Measurements from ENCODE around the gene NHS.

The NHS gene

DNA sequence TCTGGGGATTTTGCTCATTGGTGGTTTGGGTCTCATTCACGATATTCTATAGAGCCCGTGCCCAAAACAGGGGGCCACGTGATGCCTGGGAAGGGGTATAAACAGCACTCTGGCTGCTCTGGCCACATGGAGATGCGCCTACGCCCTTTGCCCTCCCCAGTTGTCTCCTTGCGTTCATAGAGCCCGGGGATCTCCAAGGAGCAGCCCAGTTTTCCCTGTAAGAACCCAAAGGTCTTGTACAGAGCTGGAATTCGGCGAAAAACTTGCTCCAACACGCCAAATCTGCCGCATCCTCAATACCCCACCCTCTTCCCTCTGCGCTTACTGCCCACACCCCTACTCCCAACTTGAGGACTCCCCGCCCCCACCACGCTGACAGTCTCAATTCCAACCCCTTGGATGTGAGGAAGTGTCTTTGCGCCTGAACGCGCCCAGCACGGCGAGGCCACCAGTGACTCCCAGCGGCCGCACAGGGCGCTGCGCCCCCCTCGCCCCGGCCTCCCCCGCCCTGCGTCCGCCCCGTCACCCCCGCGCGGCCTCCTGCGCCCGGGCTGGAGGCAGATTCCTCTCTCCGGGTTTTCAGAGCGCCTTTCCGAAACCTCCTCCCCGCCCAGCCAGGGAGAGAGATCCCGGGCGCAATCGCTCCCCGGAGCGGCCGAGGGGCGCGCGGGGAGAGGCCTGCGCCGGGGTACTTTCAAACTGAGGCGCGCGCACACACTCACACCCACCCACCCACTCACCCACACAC, at the start of gene NHS:
Gene NHS, plus strand, starts transcription at position 582 of the 748 bp plus-strand sequence. CDS start 558 bp downstream, outside the sequence.
- DNase-seq = no peak

- DNase-seq = no peak
Observed at GRCh38 chrX:17328837-17329236, 46.2 kb upstream of the NHS start.

- no peak for DNase-seq
Observed at GRCh38 chrX:17336377-17336776, 38.6 kb upstream of the NHS start.

DNA sequence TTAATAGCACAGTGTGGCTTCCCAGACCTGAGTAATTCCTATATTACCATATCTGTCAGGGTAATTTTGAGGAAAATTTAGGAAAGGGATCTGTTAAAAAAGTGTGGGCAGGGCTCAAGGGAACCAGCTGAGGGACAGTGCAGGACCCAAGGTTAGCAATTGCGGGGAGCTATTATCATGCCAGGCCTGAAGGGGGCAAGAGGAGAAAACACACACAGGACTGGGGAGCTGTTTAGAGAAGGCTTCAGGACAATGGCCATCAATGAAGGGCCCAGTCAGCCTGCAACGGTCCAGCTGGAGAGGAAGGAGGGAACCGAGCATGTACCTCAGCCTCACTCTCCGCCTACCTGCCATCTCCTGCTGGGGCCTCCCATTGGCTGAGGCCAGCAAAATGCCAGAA, 19.0 kb upstream of the NHS start:
- DNase-seq = no peak

DNA sequence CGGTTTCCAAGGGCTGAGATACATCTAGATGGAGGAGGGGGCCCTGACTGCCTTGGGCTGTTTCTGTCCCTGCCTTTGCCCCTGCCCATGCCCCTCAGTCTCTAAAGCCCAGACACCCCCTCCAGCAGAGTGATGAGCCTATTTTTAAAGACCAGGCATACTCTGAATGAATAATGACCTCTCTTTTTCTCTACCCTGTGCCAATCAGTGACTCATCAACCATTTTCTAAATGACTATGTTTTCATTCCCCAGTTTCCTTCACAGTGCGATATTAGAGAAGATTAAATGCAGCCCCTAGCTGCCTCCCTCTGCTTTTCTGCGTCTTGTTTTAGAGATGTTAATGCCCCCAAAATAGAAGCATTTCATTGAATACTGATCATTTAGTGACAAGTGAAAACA, 15.5 kb upstream of the NHS start:
- no peak for DNase-seq

- peak in 1 of 2 experiments; percentile 0 for DNase-seq
Observed at GRCh38 chrX:17361620-17362019, 13.4 kb upstream of the NHS start.

DNA sequence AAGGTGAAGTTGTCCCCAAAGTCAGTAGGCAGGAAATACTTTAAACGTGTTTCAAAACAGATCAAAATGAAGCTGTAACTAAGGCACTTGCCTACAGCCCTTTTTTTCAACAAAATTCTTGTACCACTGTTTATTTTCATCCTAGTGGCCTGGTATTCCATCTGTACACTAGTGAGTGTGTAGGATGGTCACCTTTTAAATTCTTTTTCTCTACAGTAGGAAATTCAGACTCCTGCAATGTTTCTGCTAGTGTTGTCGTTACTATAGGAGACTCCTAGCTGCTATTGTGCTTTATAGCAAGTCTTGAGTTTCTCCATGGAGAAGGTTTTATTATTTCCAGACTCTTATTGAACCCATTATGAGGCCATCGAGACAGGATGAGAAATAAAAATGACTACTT, 7.0 kb upstream of the NHS start:
- DNase-seq = no peak

DNA sequence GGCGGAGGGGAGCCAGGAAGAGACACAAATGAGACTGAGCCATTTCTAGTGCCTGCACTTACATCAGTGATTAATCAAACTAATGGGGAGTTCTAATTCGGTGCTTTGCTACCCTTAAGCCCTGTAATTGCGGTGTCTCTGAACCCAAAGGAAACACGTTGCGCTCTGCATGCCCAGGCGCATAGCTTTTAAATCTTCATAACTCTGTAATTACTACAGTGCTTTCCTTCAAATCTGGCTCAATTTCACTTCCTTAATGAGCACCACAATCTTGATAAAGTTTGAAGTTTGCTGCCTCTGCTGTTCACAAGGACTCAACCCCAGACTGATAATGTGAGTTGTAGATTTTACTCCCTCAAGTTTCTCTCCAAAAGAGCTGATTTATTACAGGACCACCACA, 5.7 kb upstream of the NHS start:
- no peak for DNase-seq

GRCh38 chrX:17370191-17370590, 4.8 kb upstream of the NHS start:
- no peak for DNase-seq

DNA sequence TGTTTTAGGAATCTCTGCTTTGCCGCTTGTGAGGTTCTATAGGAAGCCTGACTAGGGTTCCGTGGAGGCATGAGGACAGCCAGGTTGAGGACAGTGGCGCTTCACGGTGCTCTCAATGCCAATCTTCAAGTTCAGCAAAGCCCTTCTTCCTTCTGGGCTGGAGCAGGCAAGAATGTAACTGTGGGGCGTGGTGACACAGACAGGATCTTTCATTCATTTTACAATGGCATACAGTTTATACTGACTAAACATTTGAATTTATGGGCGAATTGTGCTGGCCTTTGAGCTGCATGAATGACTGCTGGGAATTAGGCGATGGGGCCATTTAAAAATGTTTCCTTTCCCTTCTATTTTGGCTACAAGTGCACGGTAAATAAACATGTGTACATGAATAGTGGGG, 2.9 kb upstream of the NHS start:
- DNase-seq = no peak

DNA sequence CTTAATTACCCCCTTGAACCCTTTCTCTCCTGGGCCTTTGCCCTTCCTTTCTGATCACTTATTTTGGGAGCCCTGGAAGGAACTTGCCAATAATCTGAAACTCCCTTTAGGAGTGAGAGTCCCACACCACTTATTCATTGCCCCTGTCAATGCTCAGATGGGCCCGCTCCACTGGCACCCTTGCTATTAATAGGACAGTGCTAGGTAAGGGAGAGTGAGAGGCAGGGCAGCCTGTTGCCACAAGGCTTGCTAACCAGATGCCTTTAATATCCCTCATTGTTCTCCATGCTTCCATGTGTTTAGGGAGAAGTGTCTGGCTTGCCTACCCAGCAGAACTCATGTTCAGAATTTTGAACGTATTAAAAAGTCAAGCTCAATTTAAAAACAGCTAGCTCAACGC, 1.7 kb upstream of the NHS start:
- DNase-seq = no peak

DNA sequence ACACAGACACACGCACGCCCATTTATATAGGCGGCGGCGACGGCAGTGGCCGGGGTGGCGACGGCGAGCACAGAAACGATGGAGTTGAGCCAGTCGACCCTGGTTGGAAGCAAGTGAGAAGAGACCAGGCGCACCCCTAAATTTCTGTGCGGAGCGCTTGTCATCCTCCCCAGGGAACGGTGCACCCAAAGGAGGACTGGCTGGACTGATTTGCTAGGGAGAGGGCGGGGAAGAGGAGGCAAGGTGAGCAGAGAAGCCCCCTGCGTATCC, 302 bp downstream of the NHS start:
- no peak for DNase-seq

DNA sequence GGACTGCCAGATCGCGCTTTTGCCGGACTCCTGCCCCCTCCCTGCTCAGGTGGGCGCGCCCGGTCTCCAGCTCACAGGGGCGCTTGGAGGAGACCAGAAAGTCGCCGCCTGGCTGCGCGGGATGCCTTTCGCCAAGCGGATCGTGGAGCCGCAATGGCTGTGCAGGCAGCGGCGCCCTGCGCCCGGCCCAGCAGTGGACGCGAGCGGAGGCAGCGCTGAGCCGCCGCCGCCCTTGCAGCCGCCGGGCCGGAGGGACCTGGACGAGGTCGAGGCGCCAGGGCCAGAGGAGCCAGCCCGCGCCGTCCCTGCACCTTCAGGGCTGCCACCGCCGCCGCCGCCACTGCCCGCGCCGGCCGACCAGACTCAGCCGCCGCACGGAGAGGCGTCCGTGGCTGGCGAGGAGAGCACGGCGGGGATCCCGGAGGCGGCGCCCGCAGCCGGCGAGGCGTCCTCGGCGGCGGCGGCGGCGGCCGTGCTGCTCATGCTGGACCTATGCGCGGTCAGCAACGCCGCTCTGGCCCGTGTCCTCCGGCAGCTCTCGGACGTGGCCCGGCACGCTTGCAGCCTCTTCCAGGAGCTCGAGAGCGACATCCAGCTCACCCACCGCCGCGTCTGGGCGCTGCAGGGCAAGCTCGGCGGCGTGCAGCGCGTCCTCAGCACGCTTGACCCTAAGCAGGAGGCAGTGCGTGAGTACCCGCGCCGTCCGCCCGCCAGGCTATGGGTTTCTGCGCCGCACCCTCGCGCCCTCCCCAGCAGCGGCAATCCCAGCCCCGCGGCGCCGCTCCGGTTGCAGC, 834 bp downstream of the NHS start:
- no peak for DNase-seq

DNA sequence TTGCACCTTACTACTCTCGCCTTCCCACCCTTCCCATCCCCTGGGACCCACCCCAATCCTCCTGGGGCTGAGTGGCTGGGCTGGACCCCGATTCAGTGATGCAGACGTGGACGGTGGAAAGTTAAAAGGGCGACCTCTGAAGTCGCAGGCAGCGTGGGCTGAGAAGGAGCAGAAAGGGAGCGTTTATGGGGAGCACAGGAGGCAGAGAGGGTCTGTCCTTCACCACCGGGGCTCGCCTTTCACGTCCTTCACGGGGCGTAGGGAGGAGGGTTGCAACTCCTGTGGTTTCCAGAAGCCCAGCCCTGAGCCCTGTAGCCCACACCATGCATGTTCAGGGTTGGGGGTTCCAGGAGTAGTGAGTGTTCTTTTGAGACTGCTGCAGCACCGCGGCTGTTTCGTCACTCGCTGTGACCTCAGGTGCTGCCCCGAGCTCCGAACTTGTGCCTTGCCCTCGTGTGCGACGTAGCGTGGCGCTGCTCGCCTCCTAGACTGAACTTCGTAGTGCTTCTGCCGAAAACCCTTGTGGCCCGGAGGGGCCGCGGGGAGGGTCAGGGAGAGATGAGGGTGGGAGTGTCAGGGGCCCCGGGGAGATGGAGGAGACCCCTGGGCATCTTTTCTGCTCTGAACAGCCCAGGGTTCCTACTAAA, 1.6 kb downstream of the NHS start:
- DNase-seq = no peak

DNA sequence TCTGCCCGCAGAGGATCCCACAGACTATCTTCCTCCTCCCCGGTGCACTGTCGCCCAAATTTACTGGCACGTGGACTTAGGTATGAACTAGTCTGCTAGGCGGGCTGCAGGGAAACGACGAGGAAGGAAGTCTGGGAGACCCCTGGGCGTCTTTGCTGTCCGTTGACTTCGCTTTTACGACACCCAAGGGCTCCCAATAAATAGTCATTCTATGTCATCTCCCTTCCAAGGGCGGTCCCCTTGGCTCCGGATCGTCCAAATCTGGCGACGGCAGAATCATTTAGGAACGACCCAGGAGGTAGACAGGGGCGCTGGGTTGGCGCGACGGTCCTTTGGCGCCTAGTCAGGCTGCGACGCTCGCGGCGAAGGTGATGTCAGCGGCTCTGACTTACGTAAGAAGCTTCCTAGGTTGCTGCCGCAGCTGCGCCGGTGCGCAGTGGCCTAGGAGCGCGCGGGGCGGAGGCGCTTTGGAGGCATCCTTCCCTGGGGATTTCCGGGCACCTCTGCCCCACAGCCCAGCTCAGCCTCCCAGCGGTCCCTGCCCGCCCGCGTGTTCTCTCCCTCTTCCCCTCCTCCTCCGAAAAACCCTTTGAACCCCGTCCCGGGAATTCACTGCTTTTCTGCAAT, 2.2 kb downstream of the NHS start:
- no peak for DNase-seq

DNA sequence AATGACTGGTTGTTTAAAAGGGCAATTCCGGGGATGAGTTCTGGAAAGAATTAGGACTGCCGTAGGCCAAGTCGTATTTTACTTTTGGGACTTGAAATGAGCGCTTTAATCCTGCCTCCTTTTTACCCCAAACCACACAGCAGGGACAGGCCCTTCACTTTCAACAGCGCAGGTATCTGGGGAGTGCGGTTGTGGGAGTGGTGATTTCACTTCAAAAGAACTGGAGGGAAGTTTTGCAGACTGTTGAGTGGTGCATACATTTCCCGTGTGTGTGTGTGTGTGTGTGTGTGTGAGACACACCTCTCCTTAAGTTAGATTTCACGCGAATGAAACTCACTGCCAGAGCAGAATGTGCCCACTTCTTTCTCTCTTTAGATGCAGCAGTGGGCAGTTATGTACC, 2.8 kb downstream of the NHS start:
- DNase-seq = no peak

DNA sequence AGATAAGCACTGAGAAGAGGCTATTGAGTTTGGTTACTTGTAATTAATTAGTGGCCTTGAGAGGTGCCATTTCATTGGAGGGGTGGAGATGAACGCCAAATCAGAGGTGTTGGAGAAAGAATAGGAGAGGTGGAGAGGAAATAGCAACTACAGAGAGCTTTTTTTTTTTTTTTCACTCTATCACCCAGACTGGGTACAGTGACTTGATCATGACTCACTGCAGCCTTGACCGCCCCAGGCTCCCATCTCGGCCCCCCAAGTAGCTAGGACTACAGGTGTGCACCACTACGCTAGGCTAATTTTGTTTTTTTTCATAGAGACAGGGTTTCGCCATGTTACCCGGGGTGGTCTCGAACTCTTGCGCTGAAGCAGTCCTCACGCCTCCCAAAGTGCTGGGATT, 5.2 kb downstream of the NHS start:
- no peak for DNase-seq

DNA sequence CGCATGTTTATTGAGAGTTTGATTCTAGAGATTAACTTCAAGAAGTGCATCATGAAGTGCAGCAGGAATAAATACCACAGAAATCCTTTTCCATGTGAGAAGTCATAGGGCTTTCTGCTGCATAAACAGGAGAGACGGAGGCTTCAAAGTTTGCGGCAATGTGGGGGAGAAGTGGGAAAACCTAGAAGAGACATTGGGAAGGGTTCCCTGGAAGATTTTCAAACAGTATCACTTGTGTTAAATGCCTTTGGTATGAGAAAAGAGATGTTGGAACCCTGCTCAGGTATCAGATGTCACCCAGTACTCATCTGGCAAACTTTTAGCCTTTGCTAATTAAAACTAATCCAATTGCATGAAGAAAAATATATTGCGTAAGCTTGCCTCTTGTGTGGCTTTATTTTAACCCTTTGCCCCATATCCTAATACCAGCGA, 15.4 kb downstream of the NHS start:
- no peak for DNase-seq

DNA sequence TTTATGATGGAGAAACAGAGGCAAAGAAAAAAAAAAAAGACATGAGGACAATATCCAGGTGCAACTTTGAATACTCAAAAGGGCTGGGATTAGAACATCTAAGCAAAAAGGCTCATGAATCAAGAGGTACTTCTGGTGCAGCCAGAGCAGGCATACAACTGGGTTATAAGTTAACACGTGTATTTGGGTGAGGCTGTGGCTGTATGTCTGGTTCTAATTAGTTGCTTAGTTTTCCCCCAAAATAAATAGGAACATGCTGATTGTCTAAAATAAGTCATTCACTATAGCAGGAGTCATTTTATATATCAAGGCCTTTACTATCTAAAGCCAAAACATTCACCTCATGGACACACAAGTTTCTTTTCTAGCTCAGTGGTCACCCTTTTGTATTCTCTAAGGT, 20.2 kb downstream of the NHS start:
- DNase-seq = no peak

- DNase-seq = no peak
Observed at GRCh38 chrX:17397074-17397473, 22.1 kb downstream of the NHS start.

DNA sequence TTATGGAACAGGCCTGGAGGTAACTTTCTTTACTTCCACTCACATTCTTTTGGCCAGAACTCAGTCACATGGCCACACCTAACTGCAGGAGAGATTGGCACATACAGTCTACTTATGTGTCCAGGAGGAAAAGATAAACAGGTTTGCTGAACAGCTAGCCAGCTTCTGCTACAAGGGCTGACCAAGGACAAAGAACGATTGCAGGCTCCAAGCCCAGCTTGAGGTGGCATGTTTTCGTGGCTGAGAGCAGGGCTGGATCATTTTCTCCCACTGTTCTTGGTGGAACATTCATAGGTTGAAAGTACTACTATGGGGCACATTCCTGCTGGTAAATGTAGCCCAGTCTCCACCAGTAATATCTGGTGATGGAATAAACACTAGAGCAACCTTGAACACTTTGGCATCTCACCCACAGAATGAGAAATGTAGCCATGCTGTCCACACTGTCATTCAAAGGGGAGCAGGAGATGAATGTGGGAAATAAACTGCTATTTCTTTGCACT, 28.2 kb downstream of the NHS start:
- DNase-seq = no peak

DNA sequence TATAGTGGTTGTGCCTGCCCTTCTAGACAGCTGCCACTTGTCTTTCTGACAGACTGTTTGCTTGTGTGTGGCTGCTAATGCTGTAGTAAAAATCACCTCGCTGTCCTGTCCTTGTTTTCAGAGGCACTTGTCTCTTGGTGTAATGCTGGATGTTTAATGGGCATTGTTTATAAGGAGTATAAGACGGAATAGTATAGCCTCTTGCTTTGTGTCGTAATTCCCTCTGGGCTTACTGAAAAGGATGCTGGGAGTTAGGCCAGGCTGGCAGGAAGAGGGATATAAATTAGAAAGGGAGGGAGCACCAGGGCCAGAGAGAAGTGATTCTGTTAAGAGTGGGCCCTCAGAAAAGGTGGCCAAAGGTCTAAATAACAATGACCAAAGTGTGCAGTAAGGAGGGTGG, 29.0 kb downstream of the NHS start:
- no peak for DNase-seq

GRCh38 chrX:17405225-17405969, 30.4 kb downstream of the NHS start:
- DNase-seq = no peak
